ENCODE results near the gene PRKAR2B.

- TF ChIP-seq EZH2 (IDR thresholded peaks at IDR 0.05; ENCODE audit: insufficient read depth, poor library complexity, severe bottlenecking) (no peak), EZH2phosphoT487 (IDR thresholded peaks at IDR 0.05; ENCODE audit: insufficient read depth, low read depth) (no peak)
Measured at GRCh38 chr7:107167483-107168232, 123.2 kb downstream of the PRKAR2B start.

All from GM23248 (cell line).